Panc1 (cell line): ENCODE data around the gene AQP5. TPM values are rescaled to one million over a fixed set of nuclear protein-coding genes. Genes with fewer than 3 reads are reported as not detected.

Experiments
- ATAC-seq: fragments of 200-7000 bp; cut with Tn5 transposase; 2 replicates; pipeline ENCODE4 v1.9.1; 2020; ENCODE audit warnings: mild to moderate bottlenecking, moderate library complexity
- BruUV-seq: library from RNA; stranded (reverse); fragments of 400-500 nt; replicated peaks from 2 replicates; lab custom pipeline; 2021; lab: Mats Ljungman, UMichigan
- CTCF ChIA-PET: fragments of 300-600 bp; sonication (Branson Sonifier 250); formaldehyde crosslinking; loops from one replicate; lab custom pipeline; 2022; ENCODE audit warnings: antibody characterized with exemption; lab: Charles Lee
- POLR2A ChIA-PET: fragments of 300-600 bp; sonication (Branson Sonifier 250); formaldehyde crosslinking; loops from one replicate; lab custom pipeline; 2022; ENCODE audit warnings: antibody characterized with exemption; lab: Charles Lee
- DNase-seq: peaks from one replicate; pipeline ENCODE4 v3.0.0-alpha.2; 2010; ENCODE audit warnings: low read depth, low spot score
- H3K27ac ChIP-seq: 2 replicates; pipeline ENCODE4 v1.5.1; 2011; ENCODE audit warnings: mild to moderate bottlenecking, low read length, inconsistent platforms
- H3K27me3 ChIP-seq: fragments of 200-500 bp; sonication (Bioruptor generic); 2 replicates; pipeline ENCODE4 v1.6.0; 2014; ENCODE audit warnings: low read length, inconsistent platforms; ENCODE audit not compliant: control insufficient read depth, insufficient read depth
- H3K36me3 ChIP-seq: fragments of 200-500 bp; sonication (Bioruptor generic); 2 replicates; pipeline ENCODE4 v1.5.1; 2014; ENCODE audit warnings: inconsistent platforms, mild to moderate bottlenecking, low read length, moderate library complexity; ENCODE audit not compliant: control insufficient read depth, insufficient read depth
- H3K4me1 ChIP-seq: 2 replicates; pipeline ENCODE4 v1.5.1; 2011; ENCODE audit warnings: inconsistent platforms, mild to moderate bottlenecking, low read length, moderate library complexity; ENCODE audit not compliant: control insufficient read depth, insufficient read depth
- H3K4me3 ChIP-seq, 2 experiments: 2 replicates each; pipeline ENCODE4 v1.5.1; 2011 to 2012; ENCODE audit warnings: low read depth in 2 of 2, low read length in 2 of 2, mild to moderate bottlenecking in 2 of 2, inconsistent platforms in 1 of 2, moderate library complexity in 1 of 2
- H3K9me3 ChIP-seq: fragments of 200-500 bp; sonication (Bioruptor generic); 2 replicates; pipeline ENCODE4 v1.5.1; 2014; ENCODE audit warnings: low read depth, mild to moderate bottlenecking, inconsistent platforms, low read length, moderate library complexity; ENCODE audit not compliant: control insufficient read depth, insufficient read depth
- CTCF ChIP-seq: fragments of 450-650 bp; IDR thresholded peaks from 2 replicates; pipeline ENCODE4 v1.5.1; 2017; ENCODE audit warnings: mild to moderate bottlenecking
- POLR2AphosphoS5 ChIP-seq: IDR thresholded peaks from 2 replicates; pipeline ENCODE4 v1.6.1; 2012; ENCODE audit warnings: mild to moderate bottlenecking, low read depth, low read length, moderate library complexity
- SIN3A ChIP-seq: IDR thresholded peaks from 2 replicates; pipeline ENCODE4 v1.6.1; 2012; ENCODE audit warnings: low read depth, mild to moderate bottlenecking, low read length, moderate library complexity, borderline replicate concordance; ENCODE audit not compliant: insufficient read depth
- TCF7L2 ChIP-seq: IDR thresholded peaks from 2 replicates; pipeline ENCODE4 v1.6.1; 2011; ENCODE audit warnings: mild to moderate bottlenecking, low read depth, low read length, inconsistent platforms
- in situ Hi-C: cut with HindIII; loops from 2 replicates; pipeline ENCODE4 v1.10.0; 2016; ENCODE audit warnings: low sequenced_read_pairs, low pct_unique_long_range_greater_than_20kb
- intact Hi-C: fragments of 100-400 bp; cut with micrococcal nuclease; formaldehyde crosslinking; loops from one replicate; pipeline ENCODE4 v1.10.0; 2022; ENCODE audit not compliant: unreplicated experiment
- total RNA-seq: library from RNA; stranded (reverse); gene quantifications from one replicate; pipeline ENCODE4 v1.2.1, GENCODE V29; 2021; ENCODE audit not compliant: unreplicated experiment
- TF ChIP-seq, protein P1 (sequence below), 2 experiments: IDR thresholded peaks; 2 replicates each; pipeline ENCODE4 v1.6.1; 2011 to 2012; ENCODE audit warnings: low read depth in 2 of 2, control low read depth in 1 of 2, low read length in 1 of 2, mild to moderate bottlenecking in 1 of 2, moderate library complexity in 1 of 2; ENCODE audit not compliant: insufficient read depth in 1 of 2

The AQP5 gene
- total RNA-seq, 1 experiment from 2014 or later = 0.72 TPM

- ChIA-PET CTCF (no interaction called here), POLR2A (interaction anchor here (0.6 to 0.7 kb wide), 2 partner anchors 15 to 37 kb away, joined by 3 to 6 read pairs; no protein-coding TSS in a partner anchor)
- TF ChIP-seq TCF7L2 = no peak
- no peak for TF ChIP-seq SIN3A
- TF ChIP-seq, protein P1, sequence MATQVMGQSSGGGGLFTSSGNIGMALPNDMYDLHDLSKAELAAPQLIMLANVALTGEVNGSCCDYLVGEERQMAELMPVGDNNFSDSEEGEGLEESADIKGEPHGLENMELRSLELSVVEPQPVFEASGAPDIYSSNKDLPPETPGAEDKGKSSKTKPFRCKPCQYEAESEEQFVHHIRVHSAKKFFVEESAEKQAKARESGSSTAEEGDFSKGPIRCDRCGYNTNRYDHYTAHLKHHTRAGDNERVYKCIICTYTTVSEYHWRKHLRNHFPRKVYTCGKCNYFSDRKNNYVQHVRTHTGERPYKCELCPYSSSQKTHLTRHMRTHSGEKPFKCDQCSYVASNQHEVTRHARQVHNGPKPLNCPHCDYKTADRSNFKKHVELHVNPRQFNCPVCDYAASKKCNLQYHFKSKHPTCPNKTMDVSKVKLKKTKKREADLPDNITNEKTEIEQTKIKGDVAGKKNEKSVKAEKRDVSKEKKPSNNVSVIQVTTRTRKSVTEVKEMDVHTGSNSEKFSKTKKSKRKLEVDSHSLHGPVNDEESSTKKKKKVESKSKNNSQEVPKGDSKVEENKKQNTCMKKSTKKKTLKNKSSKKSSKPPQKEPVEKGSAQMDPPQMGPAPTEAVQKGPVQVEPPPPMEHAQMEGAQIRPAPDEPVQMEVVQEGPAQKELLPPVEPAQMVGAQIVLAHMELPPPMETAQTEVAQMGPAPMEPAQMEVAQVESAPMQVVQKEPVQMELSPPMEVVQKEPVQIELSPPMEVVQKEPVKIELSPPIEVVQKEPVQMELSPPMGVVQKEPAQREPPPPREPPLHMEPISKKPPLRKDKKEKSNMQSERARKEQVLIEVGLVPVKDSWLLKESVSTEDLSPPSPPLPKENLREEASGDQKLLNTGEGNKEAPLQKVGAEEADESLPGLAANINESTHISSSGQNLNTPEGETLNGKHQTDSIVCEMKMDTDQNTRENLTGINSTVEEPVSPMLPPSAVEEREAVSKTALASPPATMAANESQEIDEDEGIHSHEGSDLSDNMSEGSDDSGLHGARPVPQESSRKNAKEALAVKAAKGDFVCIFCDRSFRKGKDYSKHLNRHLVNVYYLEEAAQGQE (IDR thresholded peaks at IDR 0.05; ENCODE audit: insufficient read depth in 1 of 2, low read depth in 2 of 2, low read length in 1 of 2) = no peak
- TF ChIP-seq CTCF = no peak
- TF ChIP-seq POLR2AphosphoS5 = no peak
- in situ Hi-C loops = no loop called here
- intact Hi-C loops = no loop called here
- H3K4me3 ChIP-seq = no peak overlapping the region
- ATAC-seq (no peak), DNase-seq (no peak)
- H3K36me3 ChIP-seq = no peaks in the 10 kb centered on the region
- H3K9me3 ChIP-seq = no peaks in the 10 kb centered on the region
- H3K4me1 ChIP-seq = peaks cover 13% of the 10 kb centered on the region
- peak overlapping the region; percentile 23; the same call in 1 of the 2 replicates for H3K27ac ChIP-seq
- H3K27me3 ChIP-seq = no peaks in the 10 kb centered on the region
- BruUV-seq = no TSS peak
Measured at GRCh38 chr12:49943625-49943960, 18.1 kb upstream of the AQP5 start.

DNA sequence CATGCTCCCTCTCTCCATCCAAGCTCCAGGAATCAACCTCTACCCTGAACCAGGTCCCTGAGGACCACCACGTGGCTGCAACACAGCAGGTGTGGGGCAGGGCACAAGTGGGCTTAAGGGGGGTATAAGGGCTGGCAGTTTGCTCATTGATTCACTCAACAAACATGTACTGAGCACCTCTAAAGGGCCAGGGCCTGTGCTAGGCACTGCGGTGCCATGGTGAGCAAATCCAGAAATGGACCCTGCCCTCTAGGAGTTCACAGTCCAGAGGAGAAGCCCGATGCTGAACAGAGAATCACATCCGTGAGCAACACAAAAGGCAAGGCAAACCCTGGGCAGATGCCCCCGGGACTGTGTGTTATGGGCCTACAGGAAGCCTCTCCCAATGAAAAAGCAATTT is 17.6 kb upstream of the AQP5 start:
- POLR2A ChIA-PET = no interaction called here
- intact Hi-C loops = no loop called here

More for the DNA sequence above, 17.6 kb upstream of the AQP5 start:
- peaks cover 13% of the 10 kb centered on the region for H3K4me1 ChIP-seq
- no peak overlapping the region for H3K4me3 ChIP-seq
- no peak for TF ChIP-seq CTCF
- no peak for TF ChIP-seq TCF7L2
- TF ChIP-seq, protein P1 (IDR thresholded peaks at IDR 0.05; ENCODE audit: insufficient read depth in 1 of 2, low read depth in 2 of 2, low read length in 1 of 2) = no peak
- peak overlapping the region; percentile 23; the same call in 1 of the 2 replicates for H3K27ac ChIP-seq
- ATAC-seq = no peak
- CTCF ChIA-PET = no interaction called here
- no peaks in the 10 kb centered on the region for H3K36me3 ChIP-seq
- H3K9me3 ChIP-seq = no peaks in the 10 kb centered on the region
- no TSS peak for BruUV-seq
- no peaks in the 10 kb centered on the region for H3K27me3 ChIP-seq
- in situ Hi-C loops = no loop called here
- DNase-seq = no peak
